HG02885 (cell line): ENCODE results near the gene SCAANT1.
A peak's percentile ranks its signal among the peaks of the same experiment; 100 is the strongest.

Experiments used
- ATAC-seq: cut with Tn5 transposase; IDR thresholded peaks from one replicate; pipeline ENCODE4 v1.9.1; 2021; ENCODE audit warnings: mild to moderate bottlenecking; ENCODE audit not compliant: unreplicated experiment, poor library complexity

SCAANT1 gene

DNA sequence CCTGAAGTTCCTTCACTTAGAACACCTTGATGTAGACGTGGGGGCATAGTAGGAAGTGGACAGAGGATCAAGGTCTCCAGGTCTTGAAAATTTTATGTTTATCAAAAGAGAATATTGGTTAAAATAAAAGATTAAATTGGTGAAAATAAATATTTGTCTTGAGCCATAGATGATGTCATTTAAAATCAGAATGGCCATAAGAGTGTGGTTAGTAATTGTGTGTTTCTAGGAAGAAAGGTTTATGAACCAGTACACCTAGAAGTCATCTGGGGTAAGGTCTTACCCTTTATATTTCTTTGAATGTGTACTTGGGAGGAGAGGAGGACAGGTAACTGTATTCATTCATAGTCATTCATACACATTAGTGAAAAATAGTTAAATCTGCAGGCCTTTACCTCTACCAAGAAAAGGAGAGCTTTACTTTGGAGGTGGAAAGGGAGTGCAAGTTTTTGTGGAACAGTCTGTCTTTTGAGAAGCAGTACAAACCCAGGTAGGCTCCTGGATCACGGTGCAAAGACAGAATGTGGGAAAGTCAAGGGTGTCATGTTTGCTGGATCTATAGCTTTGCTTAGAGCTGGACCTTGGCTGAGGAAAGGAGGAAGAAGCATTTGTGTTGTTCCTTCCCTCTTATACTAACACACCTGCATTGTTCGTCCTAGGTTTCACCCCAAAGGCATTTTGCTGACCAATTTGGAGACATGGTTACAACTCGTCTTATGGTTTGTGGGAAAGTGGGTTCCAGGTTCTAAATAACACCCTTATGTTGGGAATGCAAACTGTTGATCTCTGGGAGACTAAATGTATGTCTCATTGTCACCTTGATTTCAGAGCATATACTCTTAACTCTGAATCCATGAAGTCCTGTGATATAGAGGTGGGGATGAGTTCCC, 6.2 kb downstream of the SCAANT1 start:
- ATAC-seq: no peak

DNA sequence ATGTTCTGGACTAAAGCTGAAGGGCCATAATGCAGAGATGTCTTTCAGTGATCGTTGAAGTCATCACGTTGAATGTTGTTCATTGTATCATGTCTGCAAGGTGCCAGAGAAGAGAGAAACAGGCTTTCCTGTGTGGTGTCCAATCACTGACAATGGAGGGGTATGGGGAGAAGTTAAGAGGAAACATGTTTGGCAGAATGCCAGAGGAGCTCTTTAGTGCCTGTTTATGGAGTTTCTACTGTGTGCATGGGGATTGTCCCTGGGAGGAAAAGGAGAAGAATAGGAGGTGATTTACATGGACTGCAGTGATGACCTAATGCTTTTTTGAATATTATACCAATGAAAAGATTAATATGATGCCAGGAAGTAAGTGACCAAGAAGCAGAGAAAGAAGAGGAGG, 11.7 kb downstream of the SCAANT1 start:
- ATAC-seq: no peak

DNA sequence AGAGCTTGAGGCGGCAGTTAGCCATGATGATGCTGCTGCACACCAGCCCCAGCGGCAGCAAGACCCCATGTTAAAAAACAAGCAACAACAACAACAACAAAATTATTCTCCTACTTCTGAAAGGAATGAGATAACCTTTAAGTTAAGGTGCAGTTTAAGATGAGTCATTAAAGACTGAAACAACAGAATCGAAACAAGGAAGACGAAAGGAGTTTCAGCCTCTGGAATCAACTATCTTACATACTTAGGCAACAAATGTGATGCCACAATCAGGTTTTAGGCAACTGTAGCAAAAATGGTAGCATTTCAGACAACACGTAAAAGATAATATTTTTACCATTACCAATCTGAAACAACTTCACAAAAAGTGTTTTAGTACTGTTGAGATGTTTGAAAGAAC, 12.2 kb downstream of the SCAANT1 start:
- no peak for ATAC-seq

DNA sequence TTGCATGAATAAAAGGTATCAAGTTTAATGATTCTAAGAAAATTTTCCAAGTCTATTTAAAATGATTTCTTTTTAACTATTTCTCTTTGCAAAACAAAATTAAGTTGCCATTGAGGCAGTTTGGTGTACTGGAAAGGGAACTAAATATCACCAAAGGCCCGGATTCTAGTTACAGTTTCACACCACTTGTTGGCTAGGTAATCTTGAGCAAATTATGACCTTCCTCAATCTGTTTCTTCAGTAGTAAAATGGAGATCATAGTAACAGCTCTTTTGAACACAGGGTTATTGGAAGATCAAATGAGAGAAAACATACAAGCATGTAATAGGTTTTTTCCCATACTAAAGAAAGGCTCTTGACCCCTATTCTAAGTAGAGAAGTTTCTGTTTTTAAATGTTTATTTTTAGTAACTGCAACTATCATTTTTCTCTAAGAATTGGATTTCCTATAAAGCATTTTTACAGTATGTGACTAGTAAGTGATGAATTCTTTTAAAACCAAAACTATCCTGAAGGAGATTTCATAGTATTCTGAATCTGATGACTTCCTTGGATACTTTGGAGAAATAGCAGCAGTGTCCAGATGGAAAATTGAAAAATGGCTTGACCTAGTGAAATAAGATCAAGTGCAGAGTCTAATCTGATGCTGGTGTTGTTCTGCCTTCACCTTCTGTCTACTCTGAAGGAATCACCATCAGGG, 15.7 kb downstream of the SCAANT1 start:
- peak; percentile 84 for ATAC-seq

DNA sequence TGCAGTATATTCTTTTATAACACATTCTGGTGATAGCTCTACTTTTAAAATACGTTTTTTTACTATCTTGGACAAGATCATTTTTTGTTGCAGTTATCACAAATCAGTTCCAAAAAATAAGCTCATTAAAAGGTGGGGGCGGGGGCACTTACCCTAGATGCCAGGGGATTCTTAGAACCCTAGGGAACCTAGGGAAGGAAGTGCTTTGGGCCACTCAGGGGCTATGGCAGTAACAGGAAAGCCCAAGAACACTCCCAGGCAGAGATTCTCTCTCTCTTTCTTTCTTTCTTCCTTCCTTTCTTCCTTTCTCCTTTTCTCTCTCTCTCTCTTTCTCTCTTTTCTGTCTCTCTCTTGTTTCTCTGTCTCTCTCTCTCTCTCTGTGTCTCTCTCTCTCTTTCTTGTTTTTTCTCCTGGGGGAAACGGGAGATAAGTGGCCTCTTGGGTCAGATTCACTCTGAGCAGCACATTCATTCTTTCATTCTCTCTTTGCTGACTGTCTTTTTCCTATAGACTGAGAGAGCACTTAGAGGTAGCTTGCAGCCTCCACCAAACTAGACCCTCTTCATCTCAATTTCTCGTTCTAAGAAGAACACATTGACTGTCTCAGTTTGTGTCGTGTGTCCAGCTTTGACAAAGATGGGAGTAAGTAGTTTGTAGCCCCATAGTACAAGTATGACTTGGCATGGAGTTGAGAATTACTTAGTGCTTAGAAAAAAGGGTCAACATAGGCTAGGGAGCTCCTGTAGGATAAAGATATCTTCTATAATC, 16.6 kb downstream of the SCAANT1 start:
- ATAC-seq: no peak

DNA sequence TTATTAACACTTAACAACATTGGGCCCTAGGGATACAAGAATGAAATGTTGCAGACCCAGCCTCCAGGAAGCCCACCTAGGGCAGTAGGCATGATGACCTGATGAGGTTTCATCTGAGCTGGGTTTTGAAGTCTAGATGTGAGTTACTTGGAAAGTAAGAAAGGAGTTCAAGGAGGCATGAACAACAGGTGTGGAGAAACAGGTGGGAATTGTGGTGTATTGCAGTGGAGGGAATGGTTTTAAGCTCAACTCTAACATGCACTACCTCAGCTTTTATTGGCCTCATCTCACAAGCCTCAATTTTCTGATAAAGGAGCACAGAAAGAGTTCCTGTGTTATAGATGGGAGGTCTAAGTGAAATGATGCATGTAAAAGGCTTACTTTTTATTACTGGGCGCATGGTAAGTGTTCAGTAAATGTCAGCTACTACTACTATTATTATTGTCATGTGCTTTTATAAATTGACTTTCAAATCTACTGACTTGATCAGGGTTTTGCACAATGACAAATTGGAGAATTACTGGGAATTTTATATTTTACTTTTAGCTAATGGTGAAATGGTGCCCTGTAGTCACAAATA, 19.3 kb downstream of the SCAANT1 start:
- no peak for ATAC-seq

DNA sequence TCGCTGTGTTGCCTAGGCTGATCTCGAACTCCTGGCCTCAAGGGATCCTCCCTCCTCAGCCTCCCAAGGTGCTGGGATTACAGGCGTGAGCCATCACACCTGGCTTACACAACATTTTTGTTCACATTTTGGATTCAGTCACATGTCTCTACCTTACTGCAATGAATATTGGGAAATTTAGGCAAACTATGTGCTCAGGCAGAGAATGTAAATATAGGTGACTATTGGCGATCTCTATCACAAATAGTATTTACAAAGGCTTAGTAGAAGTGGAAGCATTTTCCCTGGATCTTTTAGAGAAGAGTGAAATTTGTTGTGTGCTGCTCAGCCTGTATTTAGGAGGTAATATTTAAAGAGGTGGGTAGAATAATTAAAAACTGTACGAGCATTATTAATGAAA, 20.7 kb downstream of the SCAANT1 start:
- no peak for ATAC-seq

DNA sequence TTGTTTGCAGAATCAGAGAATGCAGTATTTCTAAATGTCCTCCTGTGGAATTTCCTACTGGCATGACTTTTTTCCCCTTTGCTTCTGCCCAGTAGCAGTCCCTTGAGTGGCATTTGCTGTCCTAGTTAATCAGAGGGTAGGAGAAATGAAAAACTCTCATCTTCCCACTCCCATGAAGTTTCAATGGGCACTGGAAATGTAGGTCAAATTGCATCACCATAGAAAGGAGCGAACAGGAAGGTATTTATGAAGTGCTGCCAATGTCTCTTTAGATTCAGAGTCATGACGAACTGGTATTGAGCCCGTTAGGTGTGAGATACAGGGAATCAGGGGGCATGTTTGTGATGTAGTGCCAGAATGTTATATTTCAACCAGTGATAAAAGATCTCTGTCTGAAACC, 25.3 kb downstream of the SCAANT1 start:
- ATAC-seq: no peak

DNA sequence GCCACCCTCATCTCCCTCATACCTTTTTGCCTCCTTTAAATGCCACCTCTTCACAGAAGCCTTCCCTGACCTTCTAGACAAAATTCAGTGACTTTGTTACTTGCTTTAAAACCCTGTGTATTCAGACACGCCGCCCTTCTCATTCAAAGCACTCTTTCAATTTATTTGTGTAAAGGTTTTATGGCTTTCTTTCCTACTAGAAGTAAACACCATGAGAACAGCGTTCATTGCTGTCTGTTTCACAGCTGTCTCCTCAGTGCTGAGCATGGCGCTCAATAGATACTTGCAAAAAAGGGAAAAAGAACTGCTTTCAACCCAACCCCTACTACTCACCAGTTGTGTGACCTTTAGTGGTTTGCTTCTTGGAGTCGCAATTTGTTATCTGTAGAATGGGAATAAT, 31.5 kb downstream of the SCAANT1 start:
- no peak for ATAC-seq

DNA sequence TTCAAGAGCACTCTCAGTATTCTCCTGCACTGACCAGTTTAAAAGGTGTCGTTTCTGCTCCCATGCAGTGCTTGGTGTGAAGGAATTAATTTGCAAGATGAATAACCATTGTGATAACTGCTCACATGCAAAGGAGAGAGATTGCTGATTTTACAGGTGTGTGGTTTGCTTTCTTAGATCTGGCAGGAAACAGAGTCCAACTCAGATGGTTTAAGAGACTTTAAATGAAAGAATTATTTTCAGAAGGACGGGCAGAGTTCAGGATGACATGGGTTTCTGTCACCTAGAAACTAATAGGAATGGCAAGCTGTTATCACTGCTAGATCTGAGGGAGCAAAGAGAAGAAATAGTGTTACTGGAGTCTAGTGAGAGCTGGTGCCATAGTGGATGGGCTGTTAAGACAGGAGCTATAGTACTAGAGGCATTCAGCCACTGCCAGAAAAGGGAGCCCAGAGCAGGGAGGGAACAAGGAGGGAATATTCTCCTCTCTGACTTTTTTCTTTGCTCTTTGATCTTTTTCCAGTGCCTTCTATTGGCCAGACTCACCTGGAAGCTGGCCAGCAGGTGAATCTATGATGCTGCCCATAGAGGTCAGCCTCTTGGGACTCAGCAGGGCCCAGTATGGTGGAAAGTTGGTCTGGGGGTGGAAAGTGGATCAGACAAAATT, 33.7 kb downstream of the SCAANT1 start:
- no peak for ATAC-seq

DNA sequence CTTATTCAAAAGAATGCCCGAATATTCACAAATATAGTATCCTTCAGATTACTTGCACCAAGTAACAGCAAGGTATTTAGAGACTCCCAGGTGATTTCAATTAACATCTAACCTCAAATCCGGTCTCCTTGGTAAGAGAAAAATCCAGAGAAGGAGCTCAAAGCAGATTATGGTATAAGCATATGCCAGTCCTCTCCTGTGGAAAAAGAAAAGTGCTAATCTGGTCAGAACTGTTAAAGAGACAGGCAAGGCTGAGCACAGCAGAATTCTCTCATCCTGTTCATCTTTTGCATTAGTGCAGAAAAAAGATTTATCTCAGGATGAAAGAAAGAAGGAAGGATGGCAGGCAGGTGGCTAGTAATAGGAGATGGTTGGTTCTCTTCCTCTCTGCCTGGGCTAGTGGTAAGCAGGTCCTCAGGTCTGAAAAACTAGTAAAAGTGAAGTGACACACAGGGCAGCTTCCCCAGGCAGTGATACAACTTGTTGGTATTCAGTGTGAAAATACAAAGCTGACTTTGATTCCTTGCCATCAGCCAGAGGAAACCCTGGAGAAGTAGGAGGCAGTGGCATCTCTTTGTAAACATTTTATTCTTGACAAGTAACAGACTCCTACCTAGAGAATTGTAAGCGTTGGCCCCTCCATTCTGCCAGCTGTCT, 34.3 kb downstream of the SCAANT1 start:
- no peak for ATAC-seq

DNA sequence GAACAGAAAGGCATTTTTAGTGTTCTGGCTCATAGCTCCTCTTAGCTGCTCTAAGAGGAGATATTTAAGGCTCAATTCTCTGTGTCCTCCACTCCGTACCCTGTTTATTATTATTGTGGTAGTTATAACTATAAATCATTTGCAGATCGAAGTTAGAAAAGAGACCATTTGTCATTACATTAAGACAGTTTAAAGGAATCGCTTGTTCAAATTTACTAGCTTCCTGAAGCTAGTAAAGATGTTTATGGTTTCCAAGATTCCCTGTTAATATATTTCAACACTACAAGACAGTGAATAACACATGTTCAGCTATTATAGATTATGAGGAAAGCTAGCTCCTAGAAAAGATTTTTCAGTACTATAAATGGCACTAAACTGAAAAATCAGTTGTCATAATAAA, 35.9 kb downstream of the SCAANT1 start:
- ATAC-seq: no peak

DNA sequence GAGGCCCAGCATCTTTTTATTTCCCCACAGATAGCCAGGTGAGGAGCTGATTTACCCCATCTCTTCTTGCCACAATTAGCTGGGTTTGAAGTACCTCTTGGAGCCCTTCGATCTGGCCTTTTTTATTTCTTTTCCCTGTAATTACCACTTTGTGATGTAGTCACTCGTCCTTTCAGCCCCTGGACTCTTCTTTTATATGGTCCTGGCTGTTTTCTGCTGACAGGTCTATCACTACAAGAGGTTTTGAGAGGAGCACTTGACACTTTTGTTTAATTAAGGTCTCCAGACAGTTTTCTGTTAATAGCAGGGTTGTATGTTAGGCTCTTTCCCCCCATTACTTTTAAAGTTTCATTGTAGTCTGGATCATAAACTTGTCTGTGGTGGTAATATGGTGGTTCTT, 36.7 kb downstream of the SCAANT1 start:
- no peak for ATAC-seq

DNA sequence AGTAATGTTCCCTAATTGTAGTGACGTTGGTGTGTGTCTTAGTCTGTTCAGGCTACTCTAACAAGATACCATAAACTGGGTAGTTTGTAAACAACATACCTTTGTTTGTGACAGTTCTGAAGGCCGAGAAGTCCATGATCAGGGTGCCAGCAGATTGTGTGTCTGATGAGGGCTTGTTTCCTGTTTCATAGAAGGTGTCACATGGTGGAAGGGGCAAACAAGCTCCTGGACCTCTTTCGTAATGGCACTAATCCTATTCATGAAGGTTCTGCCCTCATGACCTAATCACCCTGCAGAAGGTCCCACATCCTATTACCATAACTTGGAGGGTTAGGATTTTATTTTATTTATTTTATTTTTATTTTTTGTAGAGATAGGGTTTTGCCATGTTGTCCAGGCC, 37.4 kb downstream of the SCAANT1 start:
- no peak for ATAC-seq

DNA sequence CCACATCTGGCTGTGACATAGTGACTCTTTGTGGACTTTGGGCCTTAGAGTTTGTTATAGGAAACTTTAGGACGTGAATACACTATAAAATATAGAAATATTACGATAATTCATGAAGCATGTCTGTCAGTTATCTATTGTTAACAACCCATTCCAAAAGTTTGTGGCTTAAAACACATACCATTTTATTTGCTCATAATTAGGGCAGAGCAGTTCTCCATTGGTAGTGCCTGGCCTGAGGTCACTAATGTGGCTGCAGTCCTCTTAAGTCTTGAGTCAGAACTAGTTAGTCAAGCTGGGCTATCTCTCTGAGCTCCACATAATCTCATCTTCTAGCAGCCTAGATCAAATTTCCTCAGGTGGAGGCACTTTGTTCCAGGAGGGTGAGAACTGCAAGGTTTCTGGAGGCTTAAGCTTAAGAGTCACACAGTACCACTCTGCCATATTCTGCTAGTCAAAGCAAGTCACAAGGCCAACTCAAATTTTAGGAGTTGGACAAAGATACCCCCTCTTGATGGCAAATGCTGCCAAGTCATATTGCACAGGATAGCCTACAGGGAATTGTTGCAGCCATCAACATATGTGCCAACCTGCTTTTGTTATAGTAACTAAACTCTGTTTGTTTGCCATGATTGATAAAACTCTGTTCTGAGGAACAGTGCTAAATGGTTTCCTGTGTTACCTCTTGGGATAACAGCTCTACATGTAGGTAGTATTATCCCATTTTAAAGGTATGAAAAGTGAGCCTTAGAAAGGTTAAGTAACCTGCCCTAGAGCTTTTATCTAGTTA, 39.9 kb downstream of the SCAANT1 start:
- ATAC-seq: no peak

DNA sequence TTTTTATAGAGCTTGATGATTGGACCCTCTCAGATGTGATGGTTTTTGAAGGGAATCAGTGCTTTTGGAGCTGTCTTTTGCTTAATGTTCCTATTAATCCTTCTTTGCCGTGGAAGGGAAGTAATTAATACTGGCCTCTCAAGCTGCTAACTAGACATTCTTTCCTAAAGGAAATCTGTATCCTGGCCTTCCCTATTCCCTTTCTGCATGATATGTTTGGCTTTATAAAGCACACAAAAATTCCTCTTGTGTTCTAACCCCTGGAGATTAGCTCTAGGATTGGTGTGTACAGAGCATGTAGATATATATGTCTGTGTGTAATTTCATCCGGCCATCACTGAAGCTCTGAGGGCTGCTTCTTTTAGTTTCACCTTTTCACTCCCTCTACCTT, 41.6 kb downstream of the SCAANT1 start:
- ATAC-seq: peak; percentile 40

DNA sequence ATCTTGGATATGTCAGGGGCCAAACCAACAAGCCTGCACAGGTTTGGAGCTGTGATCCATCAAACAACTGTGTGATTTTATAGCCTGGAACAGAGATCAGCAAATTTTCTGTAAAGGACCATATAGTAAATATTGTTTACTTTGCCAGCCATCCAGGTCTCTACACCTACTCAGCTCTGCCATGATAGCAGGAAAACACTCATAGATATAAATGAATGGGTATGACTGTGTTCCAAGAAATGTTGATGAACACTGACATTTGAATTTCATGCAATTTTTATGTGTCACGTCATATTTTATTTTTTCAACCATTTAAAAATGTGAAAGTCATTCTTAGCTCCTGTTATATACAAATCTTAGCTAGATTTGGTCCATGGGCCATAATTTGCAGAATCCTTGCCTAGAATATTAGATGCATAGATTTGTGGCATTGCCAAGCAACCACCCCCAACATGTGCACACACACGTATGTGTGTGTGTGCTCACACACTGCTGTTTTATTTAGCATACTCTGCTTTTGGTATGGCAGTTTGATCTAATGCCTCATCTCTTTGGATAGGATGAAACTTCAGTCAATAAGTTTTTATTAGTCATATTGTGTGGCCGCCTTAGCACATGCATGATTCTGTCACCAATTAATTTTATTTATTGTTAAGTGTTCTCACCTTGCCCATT, 42.1 kb downstream of the SCAANT1 start:
- no peak for ATAC-seq

DNA sequence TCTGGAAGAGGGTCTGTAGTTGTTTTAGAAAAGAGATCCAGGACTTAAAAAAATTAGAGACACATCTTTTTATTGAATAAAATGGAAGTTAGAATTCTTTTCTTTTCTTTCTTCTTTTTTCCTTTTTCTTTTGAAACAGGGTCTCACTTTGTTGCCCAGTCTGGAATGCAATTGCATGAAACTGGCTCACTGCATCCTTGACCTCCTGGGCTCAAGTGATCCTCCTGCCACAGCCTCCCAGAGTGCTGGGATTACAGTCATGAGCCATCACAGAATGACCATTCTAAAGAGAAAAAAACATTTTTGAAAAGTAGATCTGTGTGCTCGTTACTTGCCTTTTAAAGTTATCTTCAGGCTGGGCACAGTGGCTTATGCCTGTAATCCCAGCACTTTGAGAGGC, 45.0 kb downstream of the SCAANT1 start:
- ATAC-seq: no peak
